ENCODE measurements around the gene HORMAD2. TPM values are rescaled to one million over a fixed set of nuclear protein-coding genes. Genes with fewer than 3 reads are reported as not detected.

Gene HORMAD2
- total RNA-seq, 1 experiment from 2014 or later: not detected

GRCh38 chr22:30211124-30211820 lies 131.0 kb downstream of the HORMAD2 start:
- Histone ChIP-seq H3K79me2 (ENCODE audit: low read depth) (peaks cover 17% of the 10 kb centered on the region; the same call in 1 of the 2 replicates), H4K20me1 (ENCODE audit: insufficient read depth) (no peaks in the 10 kb centered on the region), H3K4me2 (peak overlapping the region; percentile 80), H3F3A (ENCODE audit: insufficient read depth, low read depth) (peaks cover 89% of the 10 kb centered on the region), H3K9me2 (ENCODE audit: insufficient read depth) (no peaks in the 10 kb centered on the region), H3K36me3 (ENCODE audit: low read depth) (no peaks in the 10 kb centered on the region), H3K27me3 (ENCODE audit: insufficient read depth, low read depth) (no peaks in the 10 kb centered on the region), H3K9me3 (ENCODE audit: insufficient read depth, low read depth) (no peaks in the 10 kb centered on the region), H3K27ac (peak overlapping the region; percentile 98), H3K4me1 (replicated peaks; ENCODE audit: insufficient read depth) (peaks cover 94% of the 10 kb centered on the region), H2AFZ (no peak overlapping the region), H3K4me3 (peak overlapping the region; percentile 50)
- no peak for DNase-seq
- ChIA-PET CTCF (no interaction called here), POLR2A (ENCODE audit: unreplicated experiment) (no interaction called here)
- TF ChIP-seq CTCF (conservative IDR thresholded peaks at IDR 0.05): no peak
- TF ChIP-seq EZH2 (IDR thresholded peaks at IDR 0.05; ENCODE audit: low read depth): no peak
- BruUV-seq (replicated peaks): no TSS peak
- intact Hi-C loops (cut with micrococcal nuclease; ENCODE audit: unreplicated experiment): no loop called here

- Histone ChIP-seq H3K36me3 (ENCODE audit: low read depth) (no peaks in the 10 kb centered on the region), H4K20me1 (ENCODE audit: insufficient read depth) (no peaks in the 10 kb centered on the region), H3F3A (ENCODE audit: insufficient read depth, low read depth) (peaks cover 82% of the 10 kb centered on the region), H3K27ac (peak overlapping the region; percentile 98), H3K4me3 (no peak overlapping the region), H3K79me2 (ENCODE audit: low read depth) (peaks cover 17% of the 10 kb centered on the region; the same call in 1 of the 2 replicates), H3K4me1 (replicated peaks; ENCODE audit: insufficient read depth) (peaks cover 86% of the 10 kb centered on the region), H3K27me3 (ENCODE audit: insufficient read depth, low read depth) (no peaks in the 10 kb centered on the region), H3K9me3 (ENCODE audit: insufficient read depth, low read depth) (no peaks in the 10 kb centered on the region), H3K4me2 (peak overlapping the region; percentile 80), H3K9me2 (ENCODE audit: insufficient read depth) (no peaks in the 10 kb centered on the region), H2AFZ (no peak overlapping the region)
- intact Hi-C loops (cut with micrococcal nuclease; ENCODE audit: unreplicated experiment): loop anchor here (1.0 to 2.0 kb wide), 2 partner anchors 40 to 104 kb away; no protein-coding TSS in a partner anchor
- CTCF ChIA-PET: no interaction called here
- TF ChIP-seq CTCF (conservative IDR thresholded peaks at IDR 0.05): no peak; the same call in 1 of the 2 replicates
- TF ChIP-seq EZH2 (IDR thresholded peaks at IDR 0.05; ENCODE audit: low read depth): no peak
- no TSS peak for BruUV-seq (replicated peaks)
- peak; percentile 89 to 100 for DNase-seq
- POLR2A ChIA-PET (ENCODE audit: unreplicated experiment): interaction anchor here (0.5 to 1.0 kb wide), 5 partner anchors 10 to 338 kb away, joined by 4 to 39 read pairs (median 9); no protein-coding TSS in a partner anchor
Measured at GRCh38 chr22:30212363-30212995, 132.2 kb downstream of the HORMAD2 start.

GRCh38 chr22:30212996-30213441 lies 132.8 kb downstream of the HORMAD2 start:
- no peak for DNase-seq
- BruUV-seq (replicated peaks): no TSS peak
- H3K4me3 ChIP-seq: no peak overlapping the region
- H4K20me1 ChIP-seq (ENCODE audit: insufficient read depth): no peaks in the 10 kb centered on the region
- H3K4me1 ChIP-seq (replicated peaks; ENCODE audit: insufficient read depth): peaks cover 80% of the 10 kb centered on the region
- peak overlapping the region; percentile 98 for H3K27ac ChIP-seq
- H3K4me2 ChIP-seq: peak overlapping the region; percentile 57
- ChIA-PET CTCF (no interaction called here), POLR2A (ENCODE audit: unreplicated experiment) (interaction anchor here (0.5 to 1.0 kb wide), 5 partner anchors 10 to 339 kb away, joined by 4 to 39 read pairs (median 9); no protein-coding TSS in a partner anchor)
- H3K79me2 ChIP-seq (ENCODE audit: low read depth): peaks cover 15% of the 10 kb centered on the region; the same call in 1 of the 2 replicates
- TF ChIP-seq CTCF (conservative IDR thresholded peaks at IDR 0.05): no peak
- TF ChIP-seq EZH2 (IDR thresholded peaks at IDR 0.05; ENCODE audit: low read depth): no peak
- peaks cover 76% of the 10 kb centered on the region for H3F3A ChIP-seq (ENCODE audit: insufficient read depth, low read depth)
- no peaks in the 10 kb centered on the region for H3K36me3 ChIP-seq (ENCODE audit: low read depth)
- no peaks in the 10 kb centered on the region for H3K9me2 ChIP-seq (ENCODE audit: insufficient read depth)
- H2AFZ ChIP-seq: no peak overlapping the region
- H3K27me3 ChIP-seq (ENCODE audit: insufficient read depth, low read depth): no peaks in the 10 kb centered on the region
- no peaks in the 10 kb centered on the region for H3K9me3 ChIP-seq (ENCODE audit: insufficient read depth, low read depth)
- intact Hi-C loops (cut with micrococcal nuclease; ENCODE audit: unreplicated experiment): loop anchor here (1.0 to 2.0 kb wide), 2 partner anchors 39 to 104 kb away; no protein-coding TSS in a partner anchor
